NCI-H2029 treated with DMSO at 0.1 percent for 48 hours (cell line): ENCODE data around the gene MCTP2.
"Not testable (repeated sequence)": the region's sequence is repeated elsewhere in the genome, so short reads cannot be mapped to it uniquely, and the experiment has no call there.

Experiments used
- DNase-seq: peaks from one replicate; lab custom pipeline; 2025; lab: John Stamatoyannopoulos, UW

MCTP2 gene

GRCh38 chr15:94235041-94235440 lies 3.7 kb downstream of the MCTP2 start:
- no peak for DNase-seq

GRCh38 chr15:94235646-94236045 lies 4.3 kb downstream of the MCTP2 start:
- no peak for DNase-seq

- no peak for DNase-seq
Measured at GRCh38 chr15:94236608-94237007, 5.2 kb downstream of the MCTP2 start.

GRCh38 chr15:94237903-94238302 lies 6.5 kb downstream of the MCTP2 start:
- no peak for DNase-seq

GRCh38 chr15:94238539-94239118 lies 7.3 kb downstream of the MCTP2 start:
- DNase-seq = no peak

- no peak for DNase-seq
Measured at GRCh38 chr15:94239474-94239873, 8.1 kb downstream of the MCTP2 start.

- no peak for DNase-seq
Measured at GRCh38 chr15:94240480-94240879, 9.1 kb downstream of the MCTP2 start.

- DNase-seq = no peak
Measured at GRCh38 chr15:94242257-94242656, 10.9 kb downstream of the MCTP2 start.

GRCh38 chr15:94243003-94243402 lies 11.6 kb downstream of the MCTP2 start:
- not testable (repeated sequence) for DNase-seq

- no peak for DNase-seq
Measured at GRCh38 chr15:94243418-94243817, 12.1 kb downstream of the MCTP2 start.

- no peak for DNase-seq
Measured at GRCh38 chr15:94246016-94246415, 14.7 kb downstream of the MCTP2 start.

GRCh38 chr15:94247789-94248638 lies 16.7 kb downstream of the MCTP2 start:
- DNase-seq = no peak

- no peak for DNase-seq
Measured at GRCh38 chr15:94250801-94251200, 19.4 kb downstream of the MCTP2 start.

- DNase-seq = no peak
Measured at GRCh38 chr15:94252223-94252766, 20.9 kb downstream of the MCTP2 start.

- DNase-seq = no peak
Measured at GRCh38 chr15:94252906-94253491, 21.6 kb downstream of the MCTP2 start.

GRCh38 chr15:94253742-94254141 lies 22.4 kb downstream of the MCTP2 start:
- no peak for DNase-seq

- DNase-seq = no peak
Measured at GRCh38 chr15:94255540-94255939, 24.2 kb downstream of the MCTP2 start.

GRCh38 chr15:94256511-94256910 lies 25.1 kb downstream of the MCTP2 start:
- no peak for DNase-seq

GRCh38 chr15:94257776-94258175 lies 26.4 kb downstream of the MCTP2 start:
- DNase-seq = not testable (repeated sequence)

- no peak for DNase-seq
Measured at GRCh38 chr15:94258246-94258645, 26.9 kb downstream of the MCTP2 start.

GRCh38 chr15:94259121-94259751 lies 27.9 kb downstream of the MCTP2 start:
- DNase-seq = no peak

- DNase-seq = no peak
Measured at GRCh38 chr15:94259863-94260262, 28.5 kb downstream of the MCTP2 start.
